ENCODE measurements around the gene NDUFS8.

The NDUFS8 gene

GRCh38 chr11:68028802-68029545 lies 1.5 kb upstream of the NDUFS8 start:
- H3K4me1 ChIP-seq (ENCODE audit: control insufficient read depth in 1 of 2, insufficient read depth in 1 of 2, low read depth in 1 of 2, low read length in 1 of 2) = peaks cover 35 to 38% of the 10 kb centered on the region in 2 experiments
- no peaks in the 10 kb centered on the region for H3K9me3 ChIP-seq
- H3K4me3 ChIP-seq (ENCODE audit: low read depth in 1 of 2, low read length in 1 of 2) = no peak overlapping the region
- no peaks in the 10 kb centered on the region for H3K27me3 ChIP-seq
- H3K27ac ChIP-seq = peak overlapping the region; percentile 85
- TF ChIP-seq CTCF (IDR thresholded peaks at IDR 0.05) = no peak
- H3K36me3 ChIP-seq = peaks cover 49% of the 10 kb centered on the region

- Histone ChIP-seq H3K27me3 (no peaks in the 10 kb centered on the region), H3K4me3 (ENCODE audit: low read depth in 1 of 2, low read length in 1 of 2) (peak overlapping the region; percentile 93), H3K27ac (peak overlapping the region; percentile 85), H3K36me3 (peaks cover 28% of the 10 kb centered on the region), H3K9me3 (no peaks in the 10 kb centered on the region), H3K4me1 (ENCODE audit: control insufficient read depth in 1 of 2, insufficient read depth in 1 of 2, low read depth in 1 of 2, low read length in 1 of 2) (peaks cover 47 to 57% of the 10 kb centered on the region in 2 experiments)
- TF ChIP-seq CTCF (IDR thresholded peaks at IDR 0.05) = no peak
Observed at GRCh38 chr11:68031144-68031464, 623 bp downstream of the NDUFS8 start.

- no peak for TF ChIP-seq CTCF (IDR thresholded peaks at IDR 0.05)
- Histone ChIP-seq H3K4me1 (ENCODE audit: control insufficient read depth in 1 of 2, insufficient read depth in 1 of 2, low read depth in 1 of 2, low read length in 1 of 2) (peaks cover 56 to 66% of the 10 kb centered on the region in 2 experiments), H3K9me3 (no peaks in the 10 kb centered on the region), H3K27me3 (no peaks in the 10 kb centered on the region), H3K4me3 (ENCODE audit: low read depth in 1 of 2, low read length in 1 of 2) (no peak overlapping the region), H3K36me3 (peaks cover 19% of the 10 kb centered on the region), H3K27ac (no peak overlapping the region)
Observed at GRCh38 chr11:68032003-68032402, 1.5 kb downstream of the NDUFS8 start.

GRCh38 chr11:68032997-68033707 lies 2.7 kb downstream of the NDUFS8 start:
- TF ChIP-seq CTCF (IDR thresholded peaks at IDR 0.05) = no peak
- Histone ChIP-seq H3K36me3 (peaks cover 7% of the 10 kb centered on the region), H3K9me3 (no peaks in the 10 kb centered on the region), H3K4me1 (ENCODE audit: control insufficient read depth in 1 of 2, insufficient read depth in 1 of 2, low read depth in 1 of 2, low read length in 1 of 2) (peaks cover 65 to 73% of the 10 kb centered on the region in 2 experiments), H3K27ac (no peak overlapping the region), H3K27me3 (no peaks in the 10 kb centered on the region), H3K4me3 (ENCODE audit: low read depth in 1 of 2, low read length in 1 of 2) (no peak overlapping the region)

- Histone ChIP-seq H3K36me3 (peaks cover 2% of the 10 kb centered on the region), H3K27me3 (no peaks in the 10 kb centered on the region), H3K9me3 (no peaks in the 10 kb centered on the region), H3K4me3 (ENCODE audit: low read depth in 1 of 2, low read length in 1 of 2) (no peak overlapping the region), H3K27ac (peak overlapping the region; percentile 23), H3K4me1 (ENCODE audit: control insufficient read depth in 1 of 2, insufficient read depth in 1 of 2, low read depth in 1 of 2, low read length in 1 of 2) (peaks cover 65 to 73% of the 10 kb centered on the region in 2 experiments)
- TF ChIP-seq CTCF (IDR thresholded peaks at IDR 0.05) = no peak
Observed at GRCh38 chr11:68033708-68034045, 3.2 kb downstream of the NDUFS8 start.
